ENCODE measurements around the gene UBE2E2. TPM values are rescaled to one million over a fixed set of nuclear protein-coding genes. Genes with fewer than 3 reads are reported as not detected.

The UBE2E2 gene
- total RNA-seq, 2 experiments from 2014 or later = 41.1 to 48.8 TPM

- no peak for DNase-seq (ENCODE audit: low spot score)
- Histone ChIP-seq H3K9me3 (ENCODE audit: low read length) (peaks cover 30% of the 10 kb centered on the region), H3K9me2 (ENCODE audit: insufficient read depth, low read length) (no peaks in the 10 kb centered on the region), H3K79me2 (ENCODE audit: insufficient read depth, low read depth, low read length) (no peaks in the 10 kb centered on the region), H2AFZ (ENCODE audit: low read length) (no peak overlapping the region), H3K36me3 (ENCODE audit: insufficient read depth, low read length) (peaks cover 25% of the 10 kb centered on the region), H3K27ac (ENCODE audit: low read depth, low read length, poor library complexity, severe bottlenecking) (no peak overlapping the region), H3K4me1 (ENCODE audit: insufficient read depth, low read length, poor library complexity, severe bottlenecking) (no peaks in the 10 kb centered on the region), H4K20me1 (ENCODE audit: insufficient read depth, low read length) (no peaks in the 10 kb centered on the region), H3K4me3 (ENCODE audit: low read depth, low read length, poor library complexity, severe bottlenecking) (no peak overlapping the region), H3K4me2 (ENCODE audit: low read length) (no peak overlapping the region)
- no peak for TF ChIP-seq EZH2phosphoT487 (IDR thresholded peaks at IDR 0.05; ENCODE audit: borderline replicate concordance, low read depth, low read length)
- no peak for TF ChIP-seq CTCF (conservative IDR thresholded peaks at IDR 0.05; ENCODE audit: low read length)
- POLR2A ChIA-PET = interaction anchor here (1.0 kb wide), 1 partner anchor 22 kb away, joined by 3 read pairs; no protein-coding TSS in a partner anchor
- CTCF ChIA-PET (ENCODE audit: unreplicated experiment) = no interaction called here
- intact Hi-C loops (cut with micrococcal nuclease; ENCODE audit: unreplicated experiment) = no loop called here
- BruUV-seq (replicated peaks) = no TSS peak
Observed at GRCh38 chr3:23487015-23487414, 283.9 kb downstream of the UBE2E2 start.

- Histone ChIP-seq H4K20me1 (ENCODE audit: insufficient read depth, low read length) (no peaks in the 10 kb centered on the region), H3K4me3 (ENCODE audit: low read depth, low read length, poor library complexity, severe bottlenecking) (no peak overlapping the region), H3K4me2 (ENCODE audit: low read length) (no peak overlapping the region), H2AFZ (ENCODE audit: low read length) (no peak overlapping the region), H3K36me3 (ENCODE audit: insufficient read depth, low read length) (peaks cover 25% of the 10 kb centered on the region), H3K79me2 (ENCODE audit: insufficient read depth, low read depth, low read length) (no peaks in the 10 kb centered on the region), H3K9me2 (ENCODE audit: insufficient read depth, low read length) (no peaks in the 10 kb centered on the region), H3K27ac (ENCODE audit: low read depth, low read length, poor library complexity, severe bottlenecking) (no peak overlapping the region), H3K4me1 (ENCODE audit: insufficient read depth, low read length, poor library complexity, severe bottlenecking) (no peaks in the 10 kb centered on the region), H3K9me3 (ENCODE audit: low read length) (peaks cover 30% of the 10 kb centered on the region)
- CTCF ChIA-PET (ENCODE audit: unreplicated experiment) = no interaction called here
- DNase-seq (ENCODE audit: low spot score) = no peak
- TF ChIP-seq CTCF (conservative IDR thresholded peaks at IDR 0.05; ENCODE audit: low read length) (no peak), EZH2phosphoT487 (IDR thresholded peaks at IDR 0.05; ENCODE audit: borderline replicate concordance, low read depth, low read length) (no peak)
- intact Hi-C loops (cut with micrococcal nuclease; ENCODE audit: unreplicated experiment) = no loop called here
- POLR2A ChIA-PET = interaction anchor here (0.5 to 0.9 kb wide), 4 partner anchors 9 to 409 kb away, joined by 3 to 7 read pairs (median 3); no protein-coding TSS in a partner anchor
- no TSS peak for BruUV-seq (replicated peaks)
Observed at GRCh38 chr3:23488618-23489017, 285.5 kb downstream of the UBE2E2 start.

- DNase-seq (ENCODE audit: low spot score) = no peak
- no peaks in the 10 kb centered on the region for H4K20me1 ChIP-seq (ENCODE audit: insufficient read depth, low read length)
- no peak overlapping the region for H2AFZ ChIP-seq (ENCODE audit: low read length)
- H3K4me3 ChIP-seq (ENCODE audit: low read depth, low read length, poor library complexity, severe bottlenecking) = no peak overlapping the region
- CTCF ChIA-PET (ENCODE audit: unreplicated experiment) = no interaction called here
- no peak overlapping the region for H3K4me2 ChIP-seq (ENCODE audit: low read length)
- H3K36me3 ChIP-seq (ENCODE audit: insufficient read depth, low read length) = peaks cover 22% of the 10 kb centered on the region
- H3K79me2 ChIP-seq (ENCODE audit: insufficient read depth, low read depth, low read length) = no peaks in the 10 kb centered on the region
- intact Hi-C loops (cut with micrococcal nuclease; ENCODE audit: unreplicated experiment) = no loop called here
- H3K4me1 ChIP-seq (ENCODE audit: insufficient read depth, low read length, poor library complexity, severe bottlenecking) = no peaks in the 10 kb centered on the region
- POLR2A ChIA-PET = no interaction called here
- TF ChIP-seq CTCF (conservative IDR thresholded peaks at IDR 0.05; ENCODE audit: low read length) (no peak), EZH2phosphoT487 (IDR thresholded peaks at IDR 0.05; ENCODE audit: borderline replicate concordance, low read depth, low read length) (no peak)
- peaks cover 26% of the 10 kb centered on the region for H3K9me3 ChIP-seq (ENCODE audit: low read length)
- no peak overlapping the region for H3K27ac ChIP-seq (ENCODE audit: low read depth, low read length, poor library complexity, severe bottlenecking)
- no TSS peak for BruUV-seq (replicated peaks)
- no peaks in the 10 kb centered on the region for H3K9me2 ChIP-seq (ENCODE audit: insufficient read depth, low read length)
Observed at GRCh38 chr3:23489300-23490158, 286.4 kb downstream of the UBE2E2 start.

Data from OCI-LY7 (cell line).